ENCODE data around the gene WHRN. TPM values are rescaled to one million over a fixed set of nuclear protein-coding genes. Genes with fewer than 3 reads are reported as not detected.

Gene WHRN
- total RNA-seq, 1 donor from 2014 or later, result 0.98 TPM

Small RNA genes lying within 50 kb of the gene (small RNA-seq; reads per million reads assigned to genes)
- not detected for gene AL138895.2 (ENCODE audit: low replicate concordance)

Other genes with a start within 250 kb of the WHRN start
- gene ORM1, start 182.4 kb downstream of the WHRN start, total RNA-seq, result not detected
- not detected for gene ORM2, start 175.6 kb downstream of the WHRN start, total RNA-seq
- 4.7 TPM for gene AKNA, start 117.5 kb downstream of the WHRN start, total RNA-seq
- 84.8 TPM for gene ATP6V1G1, start 82.3 kb upstream of the WHRN start, total RNA-seq
- gene TMEM268, start 105.8 kb upstream of the WHRN start, total RNA-seq, result 17.9 TPM
- not detected for gene TEX53, start 152.3 kb upstream of the WHRN start, total RNA-seq
- not detected for gene TEX48, start 176.7 kb upstream of the WHRN start, total RNA-seq